Measurements from ENCODE around the gene SHC1.

- TF ChIP-seq CTCF (IDR thresholded peaks at IDR 0.05) (peak in 1 of 6 experiments; percentile 5), POLR2A (IDR thresholded peaks at IDR 0.05) (peak in 1 of 2 donors; percentile 84)
These were observed 4.4 kb upstream of the SHC1 start for GRCh38 chr1:154974808-154975408.

All from thyroid gland (tissue), 4 donors.